Activated naive CD4-positive, alpha-beta T cell treated with anti-CD3 and anti-CD28 coated beads, Interleukin-2, amount 50 U/mL, for 72 hours (primary cell): Measurements from ENCODE around the gene FASTKD3. TPM values are rescaled to one million over a fixed set of nuclear protein-coding genes. Genes with fewer than 3 reads are reported as not detected.

Experiments
- ATAC-seq, 2 donors: fragments of 150-1000 bp; cut with Tn5 transposase; 2 replicates each; pipeline ENCODE4 v1.10.0; 2021; ENCODE audit warnings: mild to moderate bottlenecking in 2 of 2, moderate library complexity in 2 of 2
- DNase-seq, 2 donors: peaks; one replicate each; pipeline ENCODE4 v3.0.0; 2021 to 2022; ENCODE audit warnings: low spot score in 2 of 2
- H3K27ac Mint-ChIP-seq, 2 donors: one replicate each; pipeline ENCODE4 v1.8.0; 2022; ENCODE audit warnings: mild to moderate bottlenecking in 2 of 2, mixed read lengths in 2 of 2
- H3K36me3 Mint-ChIP-seq, 2 donors: one replicate each; pipeline ENCODE4 v1.8.0; 2022; ENCODE audit warnings: mixed read lengths in 2 of 2
- H3K9me3 Mint-ChIP-seq, 2 donors: one replicate each; pipeline ENCODE4 v1.8.0; 2022; ENCODE audit warnings: mixed read lengths in 2 of 2
- total RNA-seq, 2 donors: library from RNA; stranded (reverse); gene quantifications; one replicate each; pipeline ENCODE4 v1.2.3, GENCODE V29; 2022

Gene FASTKD3
- total RNA-seq, 2 donors from 2014 or later, result 5.3 to 8.3 TPM

GRCh38 chr5:7866196-7866595 lies 2.6 kb downstream of the FASTKD3 start:
- DNase-seq (no peak), ATAC-seq (no peak)
- Mint-ChIP-seq H3K36me3 (peaks cover 10% of the 10 kb centered on the region in 2 donors), H3K9me3 (no peaks in the 10 kb centered on the region), H3K27ac (no peak overlapping the region)

DNA sequence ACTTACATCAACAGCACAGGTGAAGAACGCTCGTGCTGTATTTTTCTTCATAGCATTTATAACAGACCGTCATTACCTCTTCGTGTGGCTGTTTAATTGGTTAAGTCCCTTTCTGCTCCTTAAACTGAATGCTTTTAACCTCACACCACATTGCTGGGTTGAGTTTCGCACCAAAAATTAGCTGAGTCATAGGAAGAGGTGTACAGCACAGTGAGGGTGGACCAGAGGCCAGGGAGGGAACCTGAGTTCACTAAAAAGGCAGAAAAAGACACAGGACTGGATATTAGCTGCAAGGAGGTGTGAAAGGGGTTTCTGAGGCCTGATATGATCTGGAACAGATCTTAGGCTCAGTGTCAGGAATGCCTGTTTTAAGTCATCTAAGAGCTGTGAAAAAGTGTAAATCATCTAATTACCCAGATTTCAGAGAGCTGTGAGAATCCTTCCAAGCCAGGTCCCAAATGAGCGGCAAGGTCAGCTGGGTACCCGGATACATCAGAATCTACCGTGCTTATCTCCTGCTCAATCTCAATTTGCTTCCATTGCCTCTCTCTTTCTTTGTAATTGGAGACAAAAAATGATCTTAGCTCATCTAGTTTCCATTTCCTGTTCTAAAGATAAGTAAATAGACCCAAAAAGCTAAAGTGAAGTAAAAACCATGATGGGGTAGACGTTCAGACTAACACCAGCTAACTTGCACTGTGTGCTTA lies 10.8 kb downstream of the FASTKD3 start:
- DNase-seq (no peak), ATAC-seq (peak in 1 of 2 donors; percentile 52)
- Mint-ChIP-seq H3K27ac (peak overlapping the region; percentile 46 to 81), H3K36me3 (peaks cover 0 to 6% of the 10 kb centered on the region in 2 donors), H3K9me3 (peaks cover 2 to 3% of the 10 kb centered on the region in 2 donors)

- H3K9me3 Mint-ChIP-seq, result peaks cover 3 to 8% of the 10 kb centered on the region in 2 donors
- DNase-seq (no peak), ATAC-seq (no peak)
- peak overlapping the region in 1 of 2 donors; percentile 46 for H3K27ac Mint-ChIP-seq
- H3K36me3 Mint-ChIP-seq, result peaks cover 0 to 8% of the 10 kb centered on the region in 2 donors
Measured at GRCh38 chr5:7857361-7857760, 11.5 kb downstream of the FASTKD3 start.

DNA sequence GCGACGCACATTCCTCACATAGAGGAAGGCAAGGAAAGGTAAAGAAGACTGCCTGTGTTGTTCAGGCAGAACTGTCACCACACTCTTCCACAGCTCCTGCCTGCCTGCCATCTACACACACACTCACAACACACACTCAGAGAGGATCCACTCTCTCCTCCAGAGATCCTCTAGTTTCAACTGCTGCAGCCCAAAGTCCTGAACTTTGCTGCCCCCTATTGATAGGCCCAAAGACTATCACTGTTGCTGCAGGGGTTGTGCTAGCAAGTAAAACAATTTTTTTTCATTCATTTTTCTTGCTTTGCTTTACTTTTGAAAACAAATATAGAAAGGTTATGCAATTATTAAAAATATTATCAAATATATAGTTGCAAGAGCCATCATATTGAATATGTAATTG lies 12.0 kb downstream of the FASTKD3 start:
- peak; percentile 57 to 76 for ATAC-seq
- Mint-ChIP-seq H3K36me3 (peaks cover 0 to 10% of the 10 kb centered on the region in 2 donors), H3K9me3 (peaks cover 5 to 11% of the 10 kb centered on the region in 2 donors), H3K27ac (no peak overlapping the region)
- DNase-seq, result no peak

DNA sequence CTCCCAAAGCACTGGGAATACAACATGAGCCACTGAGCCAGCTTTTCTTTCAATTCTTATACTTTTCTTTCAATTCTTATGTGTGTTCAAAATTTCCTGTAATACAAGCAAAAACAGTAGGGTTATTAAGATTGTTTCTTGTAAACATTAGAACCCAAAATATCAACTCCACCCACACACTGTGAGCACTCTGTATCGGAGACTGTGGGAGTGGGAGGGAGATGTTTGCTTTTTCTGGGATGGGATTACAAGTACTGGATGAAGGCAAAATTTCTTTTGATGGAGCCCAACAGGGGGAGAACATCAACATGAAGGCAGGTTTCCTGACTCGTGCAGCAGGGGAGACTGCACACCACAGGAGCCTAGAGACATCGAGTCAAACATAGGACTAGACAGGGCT lies 13.2 kb downstream of the FASTKD3 start:
- no peak for ATAC-seq
- peaks cover 5 to 11% of the 10 kb centered on the region in 2 donors for H3K9me3 Mint-ChIP-seq

GRCh38 chr5:7852988-7853387 lies 15.8 kb downstream of the FASTKD3 start:
- ATAC-seq (no peak), DNase-seq (no peak)
- Mint-ChIP-seq H3K9me3 (peaks cover 5 to 11% of the 10 kb centered on the region in 2 donors), H3K36me3 (peaks cover 0 to 4% of the 10 kb centered on the region in 2 donors), H3K27ac (no peak overlapping the region)

More for the DNA sequence above, 13.2 kb downstream of the FASTKD3 start:
- DNase-seq, result no peak
- H3K27ac Mint-ChIP-seq, result no peak overlapping the region
- H3K36me3 Mint-ChIP-seq, result peaks cover 0 to 10% of the 10 kb centered on the region in 2 donors

- ATAC-seq, result no peak
- H3K27ac Mint-ChIP-seq, result no peak overlapping the region
- peaks cover 0 to 4% of the 10 kb centered on the region in 2 donors for H3K36me3 Mint-ChIP-seq
- no peak for DNase-seq
- H3K9me3 Mint-ChIP-seq, result peaks cover 5 to 11% of the 10 kb centered on the region in 2 donors
Measured at GRCh38 chr5:7852542-7852941, 16.3 kb downstream of the FASTKD3 start.

GRCh38 chr5:7851617-7852289 lies 17.1 kb downstream of the FASTKD3 start:
- ATAC-seq (no peak), DNase-seq (no peak)
- peaks cover 5 to 11% of the 10 kb centered on the region in 2 donors for H3K9me3 Mint-ChIP-seq
- H3K27ac Mint-ChIP-seq, result no peak overlapping the region
- H3K36me3 Mint-ChIP-seq, result peaks cover 0 to 4% of the 10 kb centered on the region in 2 donors

GRCh38 chr5:7851240-7851592 lies 17.6 kb downstream of the FASTKD3 start:
- H3K27ac Mint-ChIP-seq, result no peak overlapping the region
- ATAC-seq, result no peak
- peaks cover 5 to 11% of the 10 kb centered on the region in 2 donors for H3K9me3 Mint-ChIP-seq
- peaks cover 0 to 4% of the 10 kb centered on the region in 2 donors for H3K36me3 Mint-ChIP-seq
- DNase-seq, result no peak

GRCh38 chr5:7850395-7851239 lies 18.2 kb downstream of the FASTKD3 start, which contains the start of gene CFAP90:
TSS of gene CFAP90 (minus strand) at chr5:7851133. CDS start at chr5:7851021, 112 bp downstream.
- Mint-ChIP-seq H3K9me3 (peaks cover 5 to 11% of the 10 kb centered on the region in 2 donors), H3K27ac (no peak within 1 kb of the TSS), H3K36me3 (peaks cover 0 to 4% of the 10 kb centered on the region in 2 donors)
- DNase-seq, result no peak
- peak; percentile 46 to 51 for ATAC-seq

DNA sequence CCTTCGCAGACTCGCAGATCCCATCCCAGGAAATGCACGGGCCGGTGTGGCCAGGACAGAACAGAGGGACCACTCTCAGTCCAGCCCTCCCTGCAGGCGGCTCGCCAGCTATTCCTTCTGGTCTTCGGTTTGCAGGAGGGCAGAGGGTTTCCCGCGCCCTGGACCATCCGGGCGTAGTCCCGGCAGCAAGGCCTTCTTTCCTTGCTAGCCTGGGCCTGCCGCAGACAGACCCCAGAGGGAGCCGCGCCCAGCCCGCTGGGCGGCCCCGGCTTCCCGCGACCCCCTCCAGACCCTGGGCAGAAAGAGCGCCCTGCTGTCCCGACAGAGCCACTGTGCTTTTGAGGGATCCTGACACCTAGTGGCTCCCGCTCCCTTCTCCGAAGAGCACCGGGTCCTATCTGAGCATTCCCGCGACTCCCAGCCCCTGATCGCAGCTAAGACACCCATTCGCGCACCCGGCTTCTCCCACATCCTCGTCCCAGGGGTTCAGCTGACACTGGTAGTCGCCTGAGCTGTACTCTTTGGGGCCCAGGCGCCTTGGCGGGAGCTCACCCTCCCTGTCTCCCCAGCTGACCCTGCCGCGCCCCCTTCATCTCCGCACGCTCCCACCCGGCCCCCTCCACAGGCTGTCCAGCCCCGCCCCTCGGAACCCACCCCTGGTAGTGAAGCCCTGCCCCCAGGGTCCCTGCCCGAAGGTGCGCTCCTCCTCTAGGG lies 19.0 kb downstream of the FASTKD3 start:
- ATAC-seq (peak; percentile 45 to 48), DNase-seq (no peak)
- Mint-ChIP-seq H3K36me3 (peaks cover 0 to 4% of the 10 kb centered on the region in 2 donors), H3K9me3 (peaks cover 5 to 11% of the 10 kb centered on the region in 2 donors), H3K27ac (no peak overlapping the region)

DNA sequence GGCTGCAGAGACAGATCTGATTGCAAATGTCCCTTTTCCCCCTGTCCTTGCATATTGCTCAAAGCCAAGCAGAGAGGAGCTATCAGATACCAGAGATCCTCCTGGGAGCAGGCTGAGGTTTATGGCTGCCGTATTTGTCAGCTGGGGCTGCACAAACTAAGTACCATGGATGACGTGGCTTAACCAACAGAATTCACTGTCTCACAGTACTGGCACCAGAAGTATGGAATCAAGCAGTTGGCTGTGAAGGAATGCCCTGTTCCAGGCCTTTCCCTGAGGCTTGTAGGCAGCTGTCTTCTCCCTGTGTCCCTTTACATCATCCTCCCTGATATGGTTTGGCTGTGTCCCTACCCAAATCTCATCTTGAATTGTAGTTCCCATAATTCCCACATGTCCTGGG lies 20.5 kb downstream of the FASTKD3 start:
- Mint-ChIP-seq H3K27ac (no peak overlapping the region), H3K9me3 (peaks cover 5 to 10% of the 10 kb centered on the region in 2 donors), H3K36me3 (peaks cover 0 to 4% of the 10 kb centered on the region in 2 donors)
- no peak for DNase-seq
- ATAC-seq, result no peak

DNA sequence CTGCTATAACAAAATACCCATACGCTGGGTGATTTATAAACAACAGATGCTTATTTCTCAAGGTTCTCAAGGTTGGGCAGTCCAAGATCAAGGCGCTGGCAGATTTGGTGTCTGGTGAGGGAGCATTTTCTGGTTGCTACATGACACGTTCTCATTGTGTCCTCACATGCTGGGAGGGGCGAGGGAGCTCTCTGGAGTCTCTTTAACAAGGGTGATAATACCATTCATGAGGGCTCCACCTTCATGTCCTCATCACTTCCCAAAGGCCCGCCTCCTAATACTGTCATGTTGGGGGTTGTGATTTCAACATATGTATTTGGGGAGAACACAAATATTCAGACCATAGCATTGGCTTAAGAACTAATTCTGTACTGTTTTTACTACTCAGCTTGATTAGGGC lies 22.5 kb downstream of the FASTKD3 start:
- H3K9me3 Mint-ChIP-seq, result no peaks in the 10 kb centered on the region
- DNase-seq, result no peak
- no peak overlapping the region for H3K27ac Mint-ChIP-seq
- ATAC-seq, result no peak
- H3K36me3 Mint-ChIP-seq, result peaks cover 0 to 3% of the 10 kb centered on the region in 2 donors

- no peak for ATAC-seq
- Mint-ChIP-seq H3K36me3 (peaks cover 1 to 11% of the 10 kb centered on the region in 2 donors), H3K9me3 (no peaks in the 10 kb centered on the region), H3K27ac (no peak overlapping the region)
- no peak for DNase-seq
Measured at GRCh38 chr5:7845557-7845956, 23.3 kb downstream of the FASTKD3 start.

- Mint-ChIP-seq H3K27ac (no peak overlapping the region), H3K36me3 (peaks cover 7 to 12% of the 10 kb centered on the region in 2 donors), H3K9me3 (no peaks in the 10 kb centered on the region)
- DNase-seq (no peak), ATAC-seq (no peak)
Measured at GRCh38 chr5:7844901-7845300, 23.9 kb downstream of the FASTKD3 start.

DNA sequence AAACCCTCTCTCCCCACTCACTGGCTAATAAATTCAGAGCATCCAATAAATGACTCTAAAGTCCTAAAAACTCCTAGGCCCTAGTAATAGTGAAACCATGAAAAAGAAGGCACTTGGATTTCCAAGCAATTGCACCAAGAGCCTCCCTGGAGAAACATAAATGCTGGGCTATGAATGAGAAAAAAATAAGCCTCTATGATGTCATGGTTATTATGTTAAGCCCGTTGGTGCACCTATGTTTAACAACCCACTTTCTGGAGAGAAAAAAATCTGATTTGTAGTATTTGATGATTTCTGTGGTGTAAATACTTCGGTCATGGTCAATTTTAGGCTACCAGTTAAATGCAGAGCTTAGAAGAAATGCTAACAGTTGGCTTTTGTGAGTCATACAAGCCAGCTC lies 26.3 kb downstream of the FASTKD3 start:
- no peak for ATAC-seq

More for the DNA sequence above, 26.3 kb downstream of the FASTKD3 start:
- Mint-ChIP-seq H3K27ac (no peak overlapping the region), H3K9me3 (no peaks in the 10 kb centered on the region), H3K36me3 (peaks cover 7 to 12% of the 10 kb centered on the region in 2 donors)
- no peak for DNase-seq
